Lung (tissue), 12 donors: Measurements from ENCODE around the gene TAGAP. TPM values are rescaled to one million over a fixed set of nuclear protein-coding genes. Genes with fewer than 3 reads are reported as not detected.
A peak's percentile ranks its signal among the peaks of the same experiment; 100 is the strongest.

Source experiments
- ATAC-seq: fragments of 200-7000 bp; cut with Tn5 transposase; one replicate; pipeline ENCODE4 v1.9.1; 2020; ENCODE audit warnings: moderate number of reproducible peaks; ENCODE audit not compliant: insufficient read depth, low FRiP score
- DNase-seq, 3 donors: peaks; one replicate each; pipeline ENCODE4 v3.0.0-alpha.2; 2013 to 2017
- H3K27ac ChIP-seq, 2 donors: one replicate each; pipeline ENCODE4 v1.5.1; 2013; ENCODE audit warnings: mild to moderate bottlenecking in 2 of 2, moderate library complexity in 2 of 2, control low read depth in 1 of 2, inconsistent platforms in 1 of 2, low read depth in 1 of 2, low read length in 1 of 2
- H3K27me3 ChIP-seq, 3 donors: one replicate each; pipeline ENCODE4 v1.5.1; 2013; ENCODE audit warnings: low read length in 2 of 3; ENCODE audit not compliant: control insufficient read depth in 3 of 3, insufficient read depth in 3 of 3
- H3K36me3 ChIP-seq, 4 donors: one replicate each; pipeline ENCODE4 v1.5.1; 2013; ENCODE audit warnings: low read length in 4 of 4, mild to moderate bottlenecking in 1 of 4, moderate library complexity in 1 of 4; ENCODE audit not compliant: control insufficient read depth in 4 of 4, insufficient read depth in 4 of 4
- H3K4me1 ChIP-seq, 5 donors: one replicate each; pipeline ENCODE4 v1.5.1; 2013; ENCODE audit warnings: low read length in 5 of 5, mild to moderate bottlenecking in 2 of 5, moderate library complexity in 1 of 5; ENCODE audit not compliant: control insufficient read depth in 5 of 5, insufficient read depth in 5 of 5
- H3K4me3 ChIP-seq: one replicate; pipeline ENCODE4 v1.5.1; 2013; ENCODE audit warnings: mild to moderate bottlenecking, control low read depth, moderate library complexity
- H3K9ac ChIP-seq, 2 donors: one replicate each; pipeline ENCODE4 v1.5.1; 2013; ENCODE audit warnings: low read length in 2 of 2, control low read depth in 1 of 2; ENCODE audit not compliant: insufficient read depth in 1 of 2
- H3K9me3 ChIP-seq, 4 donors: one replicate each; pipeline ENCODE4 v1.5.1; 2013; ENCODE audit warnings: low read length in 3 of 4, mild to moderate bottlenecking in 1 of 4, moderate library complexity in 1 of 4; ENCODE audit not compliant: control insufficient read depth in 4 of 4, insufficient read depth in 3 of 4
- CTCF ChIP-seq: IDR thresholded peaks from 2 replicates; pipeline ENCODE4 v1.5.1; 2012; ENCODE audit warnings: mild to moderate bottlenecking; ENCODE audit errors: control extremely low read depth, extremely low read depth
- WGBS, 2 donors: extraction: QIAGEN DNeasy Blood & Tissue Kit; methylation state at CpG; one replicate each; pipeline ENCODE4 v1.1.7; 2013; 5-methylcytosine and 5-hydroxymethylcytosine counted together
- polyA plus RNA-seq, 2 donors: library from polyadenylated mRNA; stranded (reverse); fragments of 200-250 nt; gene quantifications; one replicate each; pipeline ENCODE4 v1.2.1, GENCODE V29; 2013
- total RNA-seq, 2 donors: library from RNA; depleted of rRNA in 1 of 2; stranded (reverse); fragments of >200 nt in 1 of 2; gene quantifications; one replicate each; pipeline ENCODE4 v1.2.1, GENCODE V29; 2014 to 2021
- donor health status: control.
- donor health status: control.
- donor health status: Bipolar disorder and iron deficiency.
- donor health status: healthy.
- donor health status: DM: yes; HTN: yes; CAD: no.

TAGAP gene
- total and polyA plus RNA-seq, 4 donors, result 1.7 to 11.2 (median 8.4) TPM

GRCh38 chr6:159045801-159046200, 1.0 kb upstream of the TAGAP start:
- Histone ChIP-seq H3K27ac (no peak overlapping the region), H3K9me3 (no peaks in the 10 kb centered on the region), H3K4me3 (no peak overlapping the region), H3K36me3 (no peaks in the 10 kb centered on the region), H3K27me3 (peaks cover 0 to 5% (median 0%) of the 10 kb centered on the region in 3 donors), H3K4me1 (peaks cover 0 to 3% (median 0%) of the 10 kb centered on the region in 5 donors), H3K9ac (no peak overlapping the region)
- DNase-seq (no peak), ATAC-seq (no peak)
- TF ChIP-seq CTCF, result no peak
- WGBS, 2 donors, result 77 to 79% methylated on average over 7 of the region's 7 CpGs

GRCh38 chr6:159043947-159044346, 844 bp downstream of the TAGAP start:
- Histone ChIP-seq H3K27ac (no peak overlapping the region), H3K27me3 (peaks cover 0 to 5% (median 0%) of the 10 kb centered on the region in 3 donors), H3K36me3 (no peaks in the 10 kb centered on the region), H3K9ac (no peak overlapping the region), H3K4me1 (peaks cover 0 to 3% (median 0%) of the 10 kb centered on the region in 5 donors), H3K4me3 (no peak overlapping the region), H3K9me3 (no peaks in the 10 kb centered on the region)
- TF ChIP-seq CTCF, result no peak
- 31 to 63% methylated on average over 7 of the region's 7 CpGs for WGBS, 2 donors
- DNase-seq, result no peak
- no peak for ATAC-seq

- peaks cover 0 to 5% (median 0%) of the 10 kb centered on the region in 3 donors for H3K27me3 ChIP-seq
- H3K27ac ChIP-seq, result peak overlapping the region in 1 of 2 donors; percentile 7
- 44 to 53% methylated on average over 6 of the region's 6 CpGs for WGBS, 2 donors
- no peak for TF ChIP-seq CTCF
- no peak for ATAC-seq
- DNase-seq, result no peak
- H3K9me3 ChIP-seq, result no peaks in the 10 kb centered on the region
- H3K36me3 ChIP-seq, result no peaks in the 10 kb centered on the region
- no peak overlapping the region for H3K4me3 ChIP-seq
- H3K4me1 ChIP-seq, result peaks cover 0 to 3% (median 0%) of the 10 kb centered on the region in 5 donors
- no peak overlapping the region for H3K9ac ChIP-seq
These were observed 1.5 kb downstream of the TAGAP start for GRCh38 chr6:159043251-159043650.

GRCh38 chr6:159042826-159043181, 2.0 kb downstream of the TAGAP start:
- ATAC-seq (no peak), DNase-seq (no peak)
- peaks cover 0 to 3% (median 0%) of the 10 kb centered on the region in 5 donors for H3K4me1 ChIP-seq
- no peaks in the 10 kb centered on the region for H3K9me3 ChIP-seq
- H3K9ac ChIP-seq, result no peak overlapping the region
- TF ChIP-seq CTCF, result no peak
- peaks cover 0 to 5% (median 0%) of the 10 kb centered on the region in 3 donors for H3K27me3 ChIP-seq
- peak overlapping the region in 1 of 2 donors; percentile 33 for H3K27ac ChIP-seq
- H3K4me3 ChIP-seq, result no peak overlapping the region
- no peaks in the 10 kb centered on the region for H3K36me3 ChIP-seq
- WGBS, 2 donors, result 14 to 18% methylated on average over 5 of the region's 5 CpGs
